Measurements from ENCODE around the gene PCDHGB5.

Gene PCDHGB5

GRCh38 chr5:141439411-141440141, 41.8 kb downstream of the PCDHGB5 start:
- DNase-seq (ENCODE audit: low read depth, low spot score), result peak; percentile 45

- no peak for DNase-seq (ENCODE audit: low read depth, low spot score)
Measured at GRCh38 chr5:141440341-141440740, 42.6 kb downstream of the PCDHGB5 start.

- no peak for DNase-seq (ENCODE audit: low read depth, low spot score)
Measured at GRCh38 chr5:141441571-141442170, 43.9 kb downstream of the PCDHGB5 start.
